Liver (tissue), 9 donors: ENCODE measurements around the gene SLC22A3. TPM values are rescaled to one million over a fixed set of nuclear protein-coding genes. Genes with fewer than 3 reads are reported as not detected.

Experiments
- DNase-seq: peaks from one replicate; pipeline ENCODE4 v3.0.0-alpha.2; 2017; ENCODE audit warnings: low spot score
- H3K27ac ChIP-seq, 2 donors: one replicate each; pipeline ENCODE4 v1.7.0; 2013; ENCODE audit warnings: inconsistent platforms in 2 of 2, low read length in 2 of 2, control low read depth in 1 of 2, low read depth in 1 of 2, mild to moderate bottlenecking in 1 of 2
- H3K27me3 ChIP-seq, 4 donors: one replicate each; pipeline versions ENCODE4 v1.6.1 to v1.7.0; 2013; ENCODE audit warnings: low read length in 3 of 4, inconsistent platforms in 1 of 4, mild to moderate bottlenecking in 1 of 4, moderate library complexity in 1 of 4; ENCODE audit not compliant: control insufficient read depth in 4 of 4, insufficient read depth in 4 of 4
- H3K36me3 ChIP-seq, 4 donors: one replicate each; pipeline versions ENCODE4 v1.6.1 to v1.7.0; 2013; ENCODE audit warnings: low read length in 3 of 4, mild to moderate bottlenecking in 3 of 4, low read depth in 1 of 4, moderate library complexity in 1 of 4; ENCODE audit not compliant: control insufficient read depth in 4 of 4, insufficient read depth in 3 of 4
- H3K4me1 ChIP-seq, 4 donors: one replicate each; pipeline versions ENCODE4 v1.6.1 to v1.7.0; 2013; ENCODE audit warnings: low read length in 3 of 4, mild to moderate bottlenecking in 3 of 4, moderate library complexity in 1 of 4; ENCODE audit not compliant: control insufficient read depth in 4 of 4, insufficient read depth in 4 of 4
- H3K4me3 ChIP-seq, 3 donors: one replicate each; pipeline versions ENCODE4 v1.6.1 to v1.7.0; 2013; ENCODE audit warnings: low read length in 3 of 3, control low read depth in 1 of 3, low read depth in 1 of 3, mild to moderate bottlenecking in 1 of 3
- H3K9ac ChIP-seq, 2 donors: one replicate each; pipeline ENCODE4 v1.7.0; 2013; ENCODE audit warnings: low read length in 2 of 2, mild to moderate bottlenecking in 2 of 2, moderate library complexity in 2 of 2, control low read depth in 1 of 2, low read depth in 1 of 2
- H3K9me3 ChIP-seq, 4 donors: one replicate each; pipeline versions ENCODE4 v1.6.1 to v1.7.0; 2013; ENCODE audit warnings: low read length in 3 of 4; ENCODE audit not compliant: control insufficient read depth in 4 of 4
- EGR1 ChIP-seq, 2 donors: IDR thresholded peaks; 2 replicates each; pipeline ENCODE4 v1.6.1; 2016 to 2018; ENCODE audit warnings: antibody characterized with exemption in 2 of 2, low read depth in 2 of 2
- FOXA1 ChIP-seq: IDR thresholded peaks from 2 replicates; pipeline ENCODE4 v1.6.1; 2016; ENCODE audit warnings: antibody characterized with exemption
- FOXA2 ChIP-seq: IDR thresholded peaks from 2 replicates; pipeline ENCODE4 v1.6.1; 2016; ENCODE audit warnings: antibody characterized with exemption
- GABPA ChIP-seq, 2 donors: IDR thresholded peaks in 1 of 2; conservative IDR thresholded peaks in 1 of 2; 2 replicates each; pipeline ENCODE4 v1.6.1; 2016; ENCODE audit warnings: antibody characterized with exemption in 2 of 2, mild to moderate bottlenecking in 1 of 2, moderate library complexity in 1 of 2
- HNF4A ChIP-seq, 2 donors: conservative IDR thresholded peaks; 2 replicates each; pipeline ENCODE4 v1.6.1; 2016; ENCODE audit warnings: antibody characterized with exemption in 2 of 2, mild to moderate bottlenecking in 2 of 2
- HNF4G ChIP-seq: IDR thresholded peaks from 2 replicates; pipeline ENCODE4 v1.6.1; 2016; ENCODE audit warnings: antibody characterized with exemption
- JUND ChIP-seq, 2 donors: IDR thresholded peaks; 2 replicates each; pipeline ENCODE4 v1.6.1; 2016; ENCODE audit warnings: antibody characterized with exemption in 2 of 2
- NR2F2 ChIP-seq: IDR thresholded peaks from 2 replicates; pipeline ENCODE4 v1.6.1; 2016; ENCODE audit warnings: antibody characterized with exemption
- RAD21 ChIP-seq, 2 donors: IDR thresholded peaks; 2 replicates each; pipeline ENCODE4 v1.6.1; 2016; ENCODE audit warnings: antibody characterized with exemption in 2 of 2, mild to moderate bottlenecking in 2 of 2
- RXRA ChIP-seq, 2 donors: IDR thresholded peaks; 2 replicates each; pipeline ENCODE4 v1.6.1; 2017 to 2018; ENCODE audit warnings: antibody characterized with exemption in 2 of 2, mild to moderate bottlenecking in 1 of 2
- SP1 ChIP-seq: IDR thresholded peaks from 2 replicates; pipeline ENCODE4 v1.6.1; 2018; ENCODE audit warnings: antibody characterized with exemption, mild to moderate bottlenecking
- TAF1 ChIP-seq: conservative IDR thresholded peaks from 2 replicates; pipeline ENCODE4 v1.6.1; 2016; ENCODE audit warnings: antibody characterized with exemption, mild to moderate bottlenecking
- YY1 ChIP-seq: IDR thresholded peaks from 2 replicates; pipeline ENCODE4 v1.6.1; 2016; ENCODE audit warnings: antibody characterized with exemption, mild to moderate bottlenecking
- WGBS: extraction: QIAGEN DNeasy Blood & Tissue Kit; methylation state at CpG from one replicate; pipeline ENCODE4 v1.1.7; 2013; 5-methylcytosine and 5-hydroxymethylcytosine counted together
- polyA plus RNA-seq, 2 donors: library from polyadenylated mRNA; stranded (reverse) in 1 of 2; unstranded in 1 of 2; fragments of 200-250 nt in 1 of 2; fragments of >200 nt in 1 of 2; fragmentation: Nextera tagmentation in 1 of 2; extraction: Ambion mirVana in 1 of 2; gene quantifications; one replicate each; pipeline versions ENCODE4 v1.2.1 to v1.2.3, GENCODE V29; 2013 to 2015
- total RNA-seq, 2 donors: library from RNA; depleted of rRNA; stranded (reverse); fragments of >200 nt; gene quantifications; one replicate each; pipeline ENCODE4 v1.2.3, GENCODE V29; 2014
- TF ChIP-seq, protein P1 (sequence below): IDR thresholded peaks from 2 replicates; pipeline ENCODE4 v1.6.1; 2016; ENCODE audit warnings: antibody characterized with exemption
- TF ChIP-seq, protein P2 (sequence below): IDR thresholded peaks from 2 replicates; pipeline ENCODE4 v1.6.1; 2016; ENCODE audit warnings: antibody characterized with exemption, mild to moderate bottlenecking
- TF ChIP-seq, protein P3 (sequence below): IDR thresholded peaks from 2 replicates; pipeline ENCODE4 v1.6.1; 2016; ENCODE audit warnings: antibody characterized with exemption
- TF ChIP-seq, protein P4 (sequence below): IDR thresholded peaks from 2 replicates; pipeline ENCODE4 v1.6.1; 2016; ENCODE audit warnings: antibody characterized with exemption
- TF ChIP-seq, protein P5 (sequence below): fragments of 150-350 bp; IDR thresholded peaks from 2 replicates; pipeline ENCODE4 v1.5.1; 2017; ENCODE audit warnings: improper control_type of control experiment, low read depth, low read length; ENCODE audit not compliant: missing input control
- donor health status: healthy.
- donor health status: healthy.
- donor health status: healthy.
- donor health status: healthy.
- donor health status: healthy.

SLC22A3 gene
- total and polyA plus RNA-seq, 4 donors: 7.6 to 40.9 (median 19.4) TPM

DNA sequence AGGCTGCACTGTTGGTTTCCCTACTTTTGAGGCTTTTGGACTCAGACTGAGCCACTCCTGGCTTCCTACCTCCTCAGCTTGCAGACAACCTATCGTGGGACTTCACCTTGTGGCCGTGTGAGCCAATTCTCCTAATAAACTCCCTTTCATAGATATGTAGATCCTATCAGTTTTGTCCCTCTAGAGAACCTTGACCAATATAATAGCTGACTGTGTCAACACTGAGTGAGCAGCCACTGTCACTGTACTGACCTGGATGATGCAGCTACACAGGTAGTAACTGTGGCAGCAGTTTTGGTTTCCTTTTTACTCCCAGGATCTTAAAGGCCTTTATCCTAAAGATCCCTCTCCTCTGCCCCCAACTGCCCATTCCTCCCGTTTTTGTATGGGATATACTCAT is 70.2 kb downstream of the SLC22A3 start:
- H3K36me3 ChIP-seq: peaks cover 0 to 6% (median 3%) of the 10 kb centered on the region in 4 donors
- DNase-seq: no peak
- no peak overlapping the region for H3K9ac ChIP-seq
- no peaks in the 10 kb centered on the region for H3K27me3 ChIP-seq
- H3K4me3 ChIP-seq: no peak overlapping the region
- TF ChIP-seq YY1 (no peak), TAF1 (no peak), HNF4A (conservative IDR thresholded peaks at IDR 0.05) (no peak), NR2F2 (no peak), HNF4G (no peak), JUND (IDR thresholded peaks at IDR 0.05) (no peak), FOXA2 (no peak), GABPA (IDR thresholded peaks at IDR 0.05 in 1 of 2, conservative IDR thresholded peaks at IDR 0.05 in 1 of 2) (no peak), RAD21 (IDR thresholded peaks at IDR 0.05) (no peak), RXRA (IDR thresholded peaks at IDR 0.05) (no peak), FOXA1 (no peak), EGR1 (IDR thresholded peaks at IDR 0.05; ENCODE audit: low read depth in 2 of 2) (no peak)
- TF ChIP-seq, protein P1, sequence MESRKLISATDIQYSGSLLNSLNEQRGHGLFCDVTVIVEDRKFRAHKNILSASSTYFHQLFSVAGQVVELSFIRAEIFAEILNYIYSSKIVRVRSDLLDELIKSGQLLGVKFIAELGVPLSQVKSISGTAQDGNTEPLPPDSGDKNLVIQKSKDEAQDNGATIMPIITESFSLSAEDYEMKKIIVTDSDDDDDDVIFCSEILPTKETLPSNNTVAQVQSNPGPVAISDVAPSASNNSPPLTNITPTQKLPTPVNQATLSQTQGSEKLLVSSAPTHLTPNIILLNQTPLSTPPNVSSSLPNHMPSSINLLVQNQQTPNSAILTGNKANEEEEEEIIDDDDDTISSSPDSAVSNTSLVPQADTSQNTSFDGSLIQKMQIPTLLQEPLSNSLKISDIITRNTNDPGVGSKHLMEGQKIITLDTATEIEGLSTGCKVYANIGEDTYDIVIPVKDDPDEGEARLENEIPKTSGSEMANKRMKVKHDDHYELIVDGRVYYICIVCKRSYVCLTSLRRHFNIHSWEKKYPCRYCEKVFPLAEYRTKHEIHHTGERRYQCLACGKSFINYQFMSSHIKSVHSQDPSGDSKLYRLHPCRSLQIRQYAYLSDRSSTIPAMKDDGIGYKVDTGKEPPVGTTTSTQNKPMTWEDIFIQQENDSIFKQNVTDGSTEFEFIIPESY: no peak
- TF ChIP-seq, protein P2, sequence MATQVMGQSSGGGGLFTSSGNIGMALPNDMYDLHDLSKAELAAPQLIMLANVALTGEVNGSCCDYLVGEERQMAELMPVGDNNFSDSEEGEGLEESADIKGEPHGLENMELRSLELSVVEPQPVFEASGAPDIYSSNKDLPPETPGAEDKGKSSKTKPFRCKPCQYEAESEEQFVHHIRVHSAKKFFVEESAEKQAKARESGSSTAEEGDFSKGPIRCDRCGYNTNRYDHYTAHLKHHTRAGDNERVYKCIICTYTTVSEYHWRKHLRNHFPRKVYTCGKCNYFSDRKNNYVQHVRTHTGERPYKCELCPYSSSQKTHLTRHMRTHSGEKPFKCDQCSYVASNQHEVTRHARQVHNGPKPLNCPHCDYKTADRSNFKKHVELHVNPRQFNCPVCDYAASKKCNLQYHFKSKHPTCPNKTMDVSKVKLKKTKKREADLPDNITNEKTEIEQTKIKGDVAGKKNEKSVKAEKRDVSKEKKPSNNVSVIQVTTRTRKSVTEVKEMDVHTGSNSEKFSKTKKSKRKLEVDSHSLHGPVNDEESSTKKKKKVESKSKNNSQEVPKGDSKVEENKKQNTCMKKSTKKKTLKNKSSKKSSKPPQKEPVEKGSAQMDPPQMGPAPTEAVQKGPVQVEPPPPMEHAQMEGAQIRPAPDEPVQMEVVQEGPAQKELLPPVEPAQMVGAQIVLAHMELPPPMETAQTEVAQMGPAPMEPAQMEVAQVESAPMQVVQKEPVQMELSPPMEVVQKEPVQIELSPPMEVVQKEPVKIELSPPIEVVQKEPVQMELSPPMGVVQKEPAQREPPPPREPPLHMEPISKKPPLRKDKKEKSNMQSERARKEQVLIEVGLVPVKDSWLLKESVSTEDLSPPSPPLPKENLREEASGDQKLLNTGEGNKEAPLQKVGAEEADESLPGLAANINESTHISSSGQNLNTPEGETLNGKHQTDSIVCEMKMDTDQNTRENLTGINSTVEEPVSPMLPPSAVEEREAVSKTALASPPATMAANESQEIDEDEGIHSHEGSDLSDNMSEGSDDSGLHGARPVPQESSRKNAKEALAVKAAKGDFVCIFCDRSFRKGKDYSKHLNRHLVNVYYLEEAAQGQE: no peak
- TF ChIP-seq, protein P3, sequence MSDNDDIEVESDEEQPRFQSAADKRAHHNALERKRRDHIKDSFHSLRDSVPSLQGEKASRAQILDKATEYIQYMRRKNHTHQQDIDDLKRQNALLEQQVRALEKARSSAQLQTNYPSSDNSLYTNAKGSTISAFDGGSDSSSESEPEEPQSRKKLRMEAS: no peak
- TF ChIP-seq, protein P4, sequence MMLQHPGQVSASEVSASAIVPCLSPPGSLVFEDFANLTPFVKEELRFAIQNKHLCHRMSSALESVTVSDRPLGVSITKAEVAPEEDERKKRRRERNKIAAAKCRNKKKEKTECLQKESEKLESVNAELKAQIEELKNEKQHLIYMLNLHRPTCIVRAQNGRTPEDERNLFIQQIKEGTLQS: no peak
- TF ChIP-seq, protein P5, sequence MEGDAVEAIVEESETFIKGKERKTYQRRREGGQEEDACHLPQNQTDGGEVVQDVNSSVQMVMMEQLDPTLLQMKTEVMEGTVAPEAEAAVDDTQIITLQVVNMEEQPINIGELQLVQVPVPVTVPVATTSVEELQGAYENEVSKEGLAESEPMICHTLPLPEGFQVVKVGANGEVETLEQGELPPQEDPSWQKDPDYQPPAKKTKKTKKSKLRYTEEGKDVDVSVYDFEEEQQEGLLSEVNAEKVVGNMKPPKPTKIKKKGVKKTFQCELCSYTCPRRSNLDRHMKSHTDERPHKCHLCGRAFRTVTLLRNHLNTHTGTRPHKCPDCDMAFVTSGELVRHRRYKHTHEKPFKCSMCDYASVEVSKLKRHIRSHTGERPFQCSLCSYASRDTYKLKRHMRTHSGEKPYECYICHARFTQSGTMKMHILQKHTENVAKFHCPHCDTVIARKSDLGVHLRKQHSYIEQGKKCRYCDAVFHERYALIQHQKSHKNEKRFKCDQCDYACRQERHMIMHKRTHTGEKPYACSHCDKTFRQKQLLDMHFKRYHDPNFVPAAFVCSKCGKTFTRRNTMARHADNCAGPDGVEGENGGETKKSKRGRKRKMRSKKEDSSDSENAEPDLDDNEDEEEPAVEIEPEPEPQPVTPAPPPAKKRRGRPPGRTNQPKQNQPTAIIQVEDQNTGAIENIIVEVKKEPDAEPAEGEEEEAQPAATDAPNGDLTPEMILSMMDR: no peak
- no peak overlapping the region for H3K27ac ChIP-seq
- H3K4me1 ChIP-seq: no peaks in the 10 kb centered on the region
- WGBS: 57% methylated on average over 3 of the region's 3 CpGs
- H3K9me3 ChIP-seq: no peaks in the 10 kb centered on the region

DNA sequence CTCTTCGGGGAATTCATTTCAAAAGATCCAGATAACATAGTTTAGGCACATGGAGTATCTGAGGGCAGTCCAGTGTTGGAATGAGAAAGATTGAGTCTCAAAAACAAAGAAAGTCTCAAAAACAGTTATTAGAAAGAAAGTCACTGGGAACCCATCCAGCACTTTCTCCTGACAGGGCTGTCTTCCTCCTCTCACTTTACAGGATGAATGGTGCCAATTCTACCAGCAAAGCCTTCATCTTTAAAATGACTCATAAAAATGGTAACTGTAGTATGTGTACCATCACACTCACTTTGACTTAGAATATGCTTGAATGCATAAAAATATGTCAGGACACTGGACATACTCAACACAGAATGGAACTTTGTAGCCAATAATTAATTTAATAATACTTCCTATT is 71.3 kb downstream of the SLC22A3 start:
- Histone ChIP-seq H3K4me1 (no peaks in the 10 kb centered on the region), H3K4me3 (no peak overlapping the region), H3K9ac (no peak overlapping the region), H3K9me3 (no peaks in the 10 kb centered on the region), H3K27ac (no peak overlapping the region), H3K27me3 (no peaks in the 10 kb centered on the region), H3K36me3 (peaks cover 0 to 6% (median 3%) of the 10 kb centered on the region in 4 donors)
- DNase-seq: no peak
- WGBS: 93% methylated on average over 1 of the region's 1 CpG
- no peak for TF ChIP-seq SP1
- TF ChIP-seq RXRA (IDR thresholded peaks at IDR 0.05): no peak
- TF ChIP-seq, protein P5: no peak
- TF ChIP-seq NR2F2: no peak
- TF ChIP-seq RAD21 (IDR thresholded peaks at IDR 0.05): no peak
- no peak for TF ChIP-seq YY1
- TF ChIP-seq, protein P2: no peak
- TF ChIP-seq JUND (IDR thresholded peaks at IDR 0.05): no peak
- TF ChIP-seq FOXA1: no peak
- TF ChIP-seq HNF4G: no peak
- TF ChIP-seq EGR1 (IDR thresholded peaks at IDR 0.05; ENCODE audit: low read depth in 2 of 2): no peak
- no peak for TF ChIP-seq HNF4A (conservative IDR thresholded peaks at IDR 0.05)
- TF ChIP-seq, protein P4: no peak
